Measurements from ENCODE around the gene COL24A1. TPM values are rescaled to one million over a fixed set of nuclear protein-coding genes. Genes with fewer than 3 reads are reported as not detected.

The COL24A1 gene
- total RNA-seq, 6 donors from 2014 or later, result 0.30 to 2.1 (median 0.68) TPM

DNA sequence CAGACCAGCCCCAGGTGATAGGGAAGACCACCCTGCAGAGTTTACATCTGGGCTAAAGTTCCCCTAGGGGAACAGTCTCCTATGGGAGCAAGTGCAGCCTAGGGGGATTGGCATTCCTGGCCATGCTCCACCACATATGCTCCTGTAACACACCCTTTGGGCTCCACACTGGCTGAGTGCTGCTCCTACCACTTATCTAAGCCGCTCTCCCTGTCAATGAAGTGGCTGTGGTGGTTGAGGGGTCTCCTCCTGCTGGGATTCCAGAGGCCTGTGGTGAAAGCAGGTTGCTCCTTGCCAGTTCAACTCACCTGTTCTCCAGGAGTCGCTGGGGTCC is 51.1 kb downstream of the COL24A1 start:
- TF ChIP-seq POLR2A (IDR thresholded peaks at IDR 0.05), result no peak
- TF ChIP-seq, protein P1, sequence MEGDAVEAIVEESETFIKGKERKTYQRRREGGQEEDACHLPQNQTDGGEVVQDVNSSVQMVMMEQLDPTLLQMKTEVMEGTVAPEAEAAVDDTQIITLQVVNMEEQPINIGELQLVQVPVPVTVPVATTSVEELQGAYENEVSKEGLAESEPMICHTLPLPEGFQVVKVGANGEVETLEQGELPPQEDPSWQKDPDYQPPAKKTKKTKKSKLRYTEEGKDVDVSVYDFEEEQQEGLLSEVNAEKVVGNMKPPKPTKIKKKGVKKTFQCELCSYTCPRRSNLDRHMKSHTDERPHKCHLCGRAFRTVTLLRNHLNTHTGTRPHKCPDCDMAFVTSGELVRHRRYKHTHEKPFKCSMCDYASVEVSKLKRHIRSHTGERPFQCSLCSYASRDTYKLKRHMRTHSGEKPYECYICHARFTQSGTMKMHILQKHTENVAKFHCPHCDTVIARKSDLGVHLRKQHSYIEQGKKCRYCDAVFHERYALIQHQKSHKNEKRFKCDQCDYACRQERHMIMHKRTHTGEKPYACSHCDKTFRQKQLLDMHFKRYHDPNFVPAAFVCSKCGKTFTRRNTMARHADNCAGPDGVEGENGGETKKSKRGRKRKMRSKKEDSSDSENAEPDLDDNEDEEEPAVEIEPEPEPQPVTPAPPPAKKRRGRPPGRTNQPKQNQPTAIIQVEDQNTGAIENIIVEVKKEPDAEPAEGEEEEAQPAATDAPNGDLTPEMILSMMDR (IDR thresholded peaks at IDR 0.05), result no peak
- TF ChIP-seq EP300 (IDR thresholded peaks at IDR 0.05), result no peak
- TF ChIP-seq POLR2AphosphoS5 (IDR thresholded peaks at IDR 0.05), result no peak
- Histone ChIP-seq H3K27ac (no peak overlapping the region), H3K9me3 (peaks cover 0 to 4% (median 0%) of the 10 kb centered on the region in 4 donors), H3K27me3 (no peaks in the 10 kb centered on the region), H3K4me3 (no peak overlapping the region), H3K36me3 (no peaks in the 10 kb centered on the region), H3K4me1 (no peaks in the 10 kb centered on the region)
- no peak for DNase-seq
- peak in 1 of 2 donors; percentile 57 for ATAC-seq (ENCODE audit: low FRiP score in 2 of 2)
- 86% methylated on average over 2 of the region's 2 CpGs for WGBS, 2 donors

DNA sequence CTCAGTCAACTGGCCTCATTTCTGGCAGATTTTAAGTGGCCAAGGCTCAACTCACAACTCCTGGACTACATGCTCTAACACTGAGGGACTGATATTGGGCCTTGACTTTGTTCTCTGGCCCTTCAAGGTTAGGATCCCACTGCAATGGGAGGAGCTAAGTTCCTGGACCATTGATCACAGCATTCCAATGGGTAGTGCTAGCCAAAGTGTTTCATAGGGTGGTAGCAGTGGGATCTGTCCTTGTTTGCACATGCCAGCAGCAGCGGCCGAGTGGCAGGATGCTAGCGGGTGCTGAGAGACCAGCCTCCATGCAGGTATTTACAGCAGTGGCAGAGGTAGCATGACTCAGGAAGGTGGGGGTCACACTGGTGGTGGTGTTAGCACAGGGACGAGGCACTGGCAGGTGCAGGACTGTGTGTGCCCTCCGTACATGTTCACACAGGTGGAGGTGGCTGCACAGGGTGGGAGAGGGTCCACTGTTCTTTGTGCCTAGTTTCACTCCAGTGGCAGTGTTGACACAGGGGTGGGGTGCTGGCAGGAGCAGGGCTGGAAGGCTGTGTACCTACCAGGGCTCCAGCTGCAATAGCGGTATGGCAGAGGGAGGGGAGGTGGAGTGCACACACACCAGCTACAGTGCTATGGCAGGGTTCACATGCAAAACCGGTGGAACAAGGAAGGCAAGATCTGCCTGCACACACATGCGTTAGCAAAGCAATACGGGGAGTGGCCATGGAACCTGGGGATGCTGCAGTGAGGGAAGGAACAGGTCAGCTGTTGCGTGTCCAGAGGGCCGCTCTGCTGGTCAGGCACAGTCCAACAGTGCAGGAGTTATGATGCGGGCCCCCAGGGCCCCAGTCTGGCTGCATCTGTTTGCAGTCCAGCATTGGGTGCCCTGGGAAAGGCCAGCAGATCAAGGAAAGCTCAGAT is 51.7 kb downstream of the COL24A1 start:
- no peaks in the 10 kb centered on the region for H3K9me3 ChIP-seq
- 64 to 83% methylated on average over 12 of the region's 12 CpGs for WGBS, 2 donors
- TF ChIP-seq EP300 (IDR thresholded peaks at IDR 0.05), result no peak
- TF ChIP-seq POLR2AphosphoS5 (IDR thresholded peaks at IDR 0.05), result no peak
- no peak for TF ChIP-seq POLR2A (IDR thresholded peaks at IDR 0.05)
- ATAC-seq (ENCODE audit: low FRiP score in 2 of 2) (peak; percentile 23 to 66), DNase-seq (peak in 1 of 2 donors; percentile 27)
- no peaks in the 10 kb centered on the region for H3K27me3 ChIP-seq
- no peaks in the 10 kb centered on the region for H3K4me1 ChIP-seq
- H3K4me3 ChIP-seq, result no peak overlapping the region
- H3K36me3 ChIP-seq, result no peaks in the 10 kb centered on the region
- no peak overlapping the region for H3K27ac ChIP-seq

DNA sequence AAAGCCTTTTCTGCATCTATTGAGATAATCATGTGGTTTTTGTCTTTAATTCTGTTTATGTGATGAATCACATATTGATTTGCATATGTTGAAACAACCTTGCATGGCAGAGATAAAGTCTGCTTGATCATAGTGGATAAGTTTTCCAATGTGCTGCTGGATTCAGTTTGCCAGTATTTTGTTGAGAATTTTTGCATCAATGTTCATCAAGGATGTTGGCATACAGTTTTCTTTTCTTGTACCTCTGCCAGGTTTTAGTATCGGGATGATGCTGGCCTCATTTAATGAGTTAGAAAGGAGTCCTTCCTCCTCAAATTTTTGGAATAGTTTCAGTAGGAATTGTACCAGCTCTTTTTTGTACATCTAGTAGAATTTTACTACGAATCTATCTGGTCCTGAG is 55.0 kb downstream of the COL24A1 start:
- no peaks in the 10 kb centered on the region for H3K4me1 ChIP-seq
- TF ChIP-seq EP300 (IDR thresholded peaks at IDR 0.05), result no peak
- TF ChIP-seq POLR2A (IDR thresholded peaks at IDR 0.05), result no peak
- no peak for TF ChIP-seq POLR2AphosphoS5 (IDR thresholded peaks at IDR 0.05)
- TF ChIP-seq, protein P1 (IDR thresholded peaks at IDR 0.05), result no peak
- 51 to 70% methylated on average over 2 of the region's 2 CpGs for WGBS, 2 donors
- no peaks in the 10 kb centered on the region for H3K36me3 ChIP-seq
- no peak overlapping the region for H3K4me3 ChIP-seq
- H3K9me3 ChIP-seq, result no peaks in the 10 kb centered on the region
- DNase-seq (no peak), ATAC-seq (ENCODE audit: low FRiP score in 2 of 2) (no peak)
- H3K27ac ChIP-seq, result no peak overlapping the region
- no peaks in the 10 kb centered on the region for H3K27me3 ChIP-seq

DNA sequence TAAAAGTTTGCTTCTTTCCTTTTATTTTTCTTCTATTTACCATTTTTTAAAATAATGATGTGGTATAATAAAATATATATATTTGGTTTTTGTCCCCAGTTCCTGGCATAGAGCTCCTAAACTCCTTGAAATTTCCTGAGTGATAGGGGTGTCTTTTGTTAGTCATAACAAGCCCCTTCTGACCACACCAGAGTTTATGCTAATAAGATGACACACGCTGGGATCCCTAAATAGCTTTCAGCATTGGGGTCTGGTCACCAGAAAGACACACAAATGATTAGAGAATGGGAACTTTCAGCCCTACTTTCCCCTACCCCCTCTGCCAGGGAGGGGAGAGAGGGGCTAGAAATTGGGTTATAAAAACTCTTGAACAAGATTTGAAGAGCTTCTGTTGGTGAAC is 56.2 kb downstream of the COL24A1 start:
- ATAC-seq (ENCODE audit: low FRiP score in 2 of 2), result no peak
- Histone ChIP-seq H3K4me1 (no peaks in the 10 kb centered on the region), H3K4me3 (no peak overlapping the region), H3K27me3 (no peaks in the 10 kb centered on the region), H3K9me3 (no peaks in the 10 kb centered on the region), H3K36me3 (no peaks in the 10 kb centered on the region), H3K27ac (no peak overlapping the region)
- WGBS, 2 donors, result 48 to 68% methylated on average over 1 of the region's 1 CpG
- no peak for DNase-seq
- TF ChIP-seq POLR2AphosphoS5 (IDR thresholded peaks at IDR 0.05) (no peak), POLR2A (IDR thresholded peaks at IDR 0.05) (no peak), EP300 (IDR thresholded peaks at IDR 0.05) (no peak)
- TF ChIP-seq, protein P1 (IDR thresholded peaks at IDR 0.05), result no peak

DNA sequence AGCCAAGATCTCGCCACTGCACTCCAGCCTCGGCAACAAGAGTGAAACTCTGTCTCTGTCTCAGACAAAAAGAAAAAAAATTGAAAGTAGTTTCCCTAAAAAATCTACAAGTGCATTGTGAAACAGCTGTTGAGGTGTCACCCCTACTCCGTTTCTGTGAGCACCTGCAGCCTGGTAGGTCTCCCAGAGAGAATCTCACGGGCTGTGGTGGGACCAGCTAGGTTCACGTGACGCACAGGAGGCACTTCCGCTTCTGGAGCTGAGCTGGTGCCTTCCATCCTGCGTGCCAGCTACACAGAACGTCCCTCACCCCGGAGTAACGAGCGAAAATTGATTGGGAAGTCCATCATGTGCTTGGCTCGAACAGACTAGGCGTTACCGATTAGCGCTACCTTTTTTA is 66.8 kb downstream of the COL24A1 start:
- H3K9me3 ChIP-seq, result no peaks in the 10 kb centered on the region
- no peaks in the 10 kb centered on the region for H3K4me1 ChIP-seq
- H3K27me3 ChIP-seq, result no peaks in the 10 kb centered on the region
- H3K4me3 ChIP-seq, result no peak overlapping the region
- H3K27ac ChIP-seq, result no peak overlapping the region
- TF ChIP-seq, protein P1 (IDR thresholded peaks at IDR 0.05), result no peak
- no peak for TF ChIP-seq POLR2A (IDR thresholded peaks at IDR 0.05)
- ATAC-seq (ENCODE audit: low FRiP score in 2 of 2), result no peak
- no peaks in the 10 kb centered on the region for H3K36me3 ChIP-seq
- no peak for DNase-seq
- WGBS, 2 donors, result 91 to 93% methylated on average over 16 of the region's 16 CpGs

Data from upper lobe of left lung (tissue), 6 donors.